Memory B cell (primary cell): Measurements from ENCODE around the gene CCDC177.

Experiments used
- ATAC-seq: fragments of 150-1000 bp; cut with Tn5 transposase; 2 replicates; pipeline ENCODE4 v1.10.0; 2021; ENCODE audit warnings: low read depth, mild to moderate bottlenecking, moderate library complexity
- DNase-seq, 2 donors: peaks; one replicate each; pipeline ENCODE4 v3.0.0; 2022; ENCODE audit warnings: low spot score in 2 of 2
- H3K27ac Mint-ChIP-seq: one replicate; pipeline ENCODE4 v1.8.0; 2022; ENCODE audit warnings: mild to moderate bottlenecking, moderate library complexity, mixed read lengths
- H3K27me3 Mint-ChIP-seq: one replicate; pipeline ENCODE4 v1.8.0; 2022; ENCODE audit warnings: mixed read lengths
- H3K36me3 Mint-ChIP-seq: one replicate; pipeline ENCODE4 v1.8.0; 2022; ENCODE audit warnings: mild to moderate bottlenecking, mixed read lengths
- H3K4me1 Mint-ChIP-seq: one replicate; pipeline ENCODE4 v1.8.0; 2022; ENCODE audit warnings: mixed read lengths
- H3K4me3 Mint-ChIP-seq: one replicate; pipeline ENCODE4 v1.8.0; 2022; ENCODE audit warnings: mild to moderate bottlenecking, moderate library complexity, mixed read lengths
- H3K9me3 Mint-ChIP-seq: one replicate; pipeline ENCODE4 v1.8.0; 2022; ENCODE audit warnings: mixed read lengths

Gene CCDC177

DNA sequence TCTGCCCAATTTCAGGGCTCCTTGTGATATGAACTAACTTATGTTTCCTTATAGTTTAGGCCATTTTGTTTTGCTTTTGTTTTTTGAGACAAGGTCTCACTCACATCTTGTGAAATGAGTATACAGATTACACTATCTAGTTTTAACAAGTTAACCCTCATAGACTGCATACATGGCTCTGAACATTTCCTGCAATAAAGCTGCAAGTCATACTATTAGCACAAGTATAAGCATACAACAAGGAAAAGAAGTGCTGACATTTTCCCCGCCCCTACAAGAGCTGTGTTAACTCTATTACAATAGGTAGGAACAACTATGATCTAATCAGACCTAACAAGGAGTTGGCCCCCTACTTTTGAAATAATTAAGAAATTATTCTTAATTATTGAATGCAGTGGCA is 35.9 kb downstream of the CCDC177 start:
- ATAC-seq, result no peak
- Mint-ChIP-seq H3K36me3 (no peaks in the 10 kb centered on the region), H3K9me3 (no peaks in the 10 kb centered on the region), H3K4me3 (no peak overlapping the region), H3K27me3 (peaks cover 15% of the 10 kb centered on the region), H3K27ac (no peak overlapping the region), H3K4me1 (no peaks in the 10 kb centered on the region)
- DNase-seq, result no peak

DNA sequence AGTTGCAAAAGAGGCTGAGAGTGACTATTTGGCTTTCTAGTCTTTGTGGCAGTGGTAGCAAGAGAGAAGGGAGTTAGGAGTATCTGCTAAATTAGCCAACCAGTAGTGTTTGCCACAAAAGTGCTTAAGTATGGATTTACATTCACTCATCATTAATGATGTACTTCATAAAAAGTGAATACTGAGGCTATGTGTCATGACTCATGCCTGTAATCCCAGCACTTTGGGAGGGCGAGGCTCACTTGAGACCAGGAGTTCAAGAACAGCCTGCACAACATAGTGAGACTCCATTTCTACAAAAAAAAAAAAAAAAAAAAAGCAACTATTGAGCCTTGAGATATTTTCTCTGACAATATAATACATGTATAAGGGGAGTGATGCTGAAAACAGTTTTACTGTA is 36.8 kb downstream of the CCDC177 start:
- H3K27me3 Mint-ChIP-seq, result peaks cover 11% of the 10 kb centered on the region
- H3K9me3 Mint-ChIP-seq, result no peaks in the 10 kb centered on the region

DNA sequence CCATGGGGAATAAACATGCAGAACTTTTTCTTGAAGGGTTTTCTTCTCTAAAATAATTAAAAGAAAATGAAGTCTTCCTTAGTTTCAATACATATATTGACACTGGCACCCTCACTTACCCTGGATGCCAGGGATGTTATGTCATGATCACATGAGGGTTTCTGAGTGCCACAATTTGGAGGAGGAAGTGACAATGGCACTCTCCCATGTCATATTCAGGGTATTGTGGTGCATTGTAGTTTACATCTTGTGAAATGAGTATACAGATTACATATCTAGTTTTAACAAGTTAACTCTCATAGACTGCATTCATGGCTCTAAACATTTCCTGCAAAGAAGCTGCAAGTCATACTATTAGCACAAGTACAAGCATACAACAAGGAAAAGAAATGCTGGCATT is 37.7 kb downstream of the CCDC177 start:
- Mint-ChIP-seq H3K27ac (no peak overlapping the region), H3K27me3 (peaks cover 11% of the 10 kb centered on the region), H3K9me3 (no peaks in the 10 kb centered on the region), H3K36me3 (no peaks in the 10 kb centered on the region), H3K4me3 (no peak overlapping the region), H3K4me1 (no peaks in the 10 kb centered on the region)
- DNase-seq (no peak), ATAC-seq (no peak)

More for the DNA sequence above, 36.8 kb downstream of the CCDC177 start:
- Mint-ChIP-seq H3K4me1 (no peaks in the 10 kb centered on the region), H3K36me3 (no peaks in the 10 kb centered on the region), H3K27ac (no peak overlapping the region), H3K4me3 (no peak overlapping the region)
- no peak for DNase-seq
- no peak for ATAC-seq

DNA sequence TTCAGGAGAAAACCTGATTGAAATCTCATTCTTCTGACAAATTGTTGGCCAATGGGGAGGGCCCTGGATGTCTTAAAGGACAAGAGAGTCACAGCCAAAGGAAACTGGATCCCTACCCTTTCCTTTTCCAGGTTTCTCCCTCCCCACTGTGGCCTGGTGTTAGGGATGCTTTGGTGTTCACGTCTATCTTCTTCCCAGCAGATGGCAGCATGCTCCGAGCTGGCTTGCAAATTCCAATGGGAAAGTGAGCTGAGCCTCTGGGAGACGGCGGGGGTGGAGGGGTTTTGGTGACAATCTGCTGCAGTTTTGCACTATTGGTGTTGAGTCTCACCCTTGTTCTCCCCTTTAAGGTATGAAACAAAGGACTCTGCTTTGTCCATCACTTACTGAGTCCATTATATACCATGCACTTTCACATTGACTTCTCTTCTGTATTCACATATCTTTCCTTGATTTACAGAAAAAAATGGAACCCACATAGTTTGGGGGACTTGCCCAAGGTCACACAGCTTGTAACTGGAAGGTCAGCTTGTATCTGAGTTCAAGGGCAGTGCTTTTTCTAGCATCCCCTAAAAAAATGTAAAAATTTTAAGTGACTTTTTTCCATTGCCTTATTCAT is 39.3 kb downstream of the CCDC177 start:
- Mint-ChIP-seq H3K9me3 (no peaks in the 10 kb centered on the region), H3K36me3 (no peaks in the 10 kb centered on the region), H3K4me3 (no peak overlapping the region), H3K27me3 (peaks cover 12% of the 10 kb centered on the region), H3K27ac (no peak overlapping the region), H3K4me1 (no peaks in the 10 kb centered on the region)
- ATAC-seq (no peak), DNase-seq (no peak)

DNA sequence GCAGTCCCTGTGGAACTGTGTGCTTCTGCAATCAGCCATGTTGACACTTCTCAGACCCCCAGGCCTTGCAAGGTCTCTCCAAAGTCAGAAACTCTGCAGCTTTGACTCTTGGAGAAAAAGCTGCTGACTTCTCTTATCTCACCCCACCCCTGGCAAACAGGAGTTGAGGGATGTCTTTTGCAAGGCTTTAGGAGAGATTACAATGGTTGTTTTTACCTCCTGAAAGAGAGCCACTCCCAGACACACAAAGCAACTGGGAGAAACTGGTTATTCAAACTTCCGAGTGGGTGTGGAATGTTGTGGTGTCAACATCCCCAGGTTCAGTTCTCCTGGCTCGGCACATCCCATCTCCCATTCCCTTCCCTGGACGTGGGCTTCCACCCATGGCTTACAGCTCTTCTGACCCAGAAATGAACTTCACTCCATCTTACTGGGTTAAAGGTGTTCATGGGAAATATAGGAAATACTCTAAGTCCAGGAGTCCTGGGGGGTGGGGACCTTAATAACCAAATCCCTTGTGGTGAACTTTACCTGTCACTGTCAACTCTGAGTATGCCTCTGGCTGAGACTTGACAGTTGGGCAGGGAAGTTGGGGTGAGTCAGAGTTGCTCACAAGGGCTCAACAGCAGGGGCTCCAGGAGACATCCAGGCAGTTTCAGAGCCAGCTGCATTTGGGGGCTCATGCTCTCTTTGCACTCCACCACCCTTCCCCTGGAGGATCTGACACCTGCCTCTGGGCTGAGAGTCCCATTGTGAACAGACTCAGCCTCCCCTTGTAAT is 41.9 kb downstream of the CCDC177 start:
- Mint-ChIP-seq H3K27me3 (peaks cover 8% of the 10 kb centered on the region), H3K36me3 (no peaks in the 10 kb centered on the region), H3K4me1 (no peaks in the 10 kb centered on the region), H3K27ac (no peak overlapping the region), H3K4me3 (no peak overlapping the region), H3K9me3 (no peaks in the 10 kb centered on the region)
- DNase-seq (no peak), ATAC-seq (no peak)

DNA sequence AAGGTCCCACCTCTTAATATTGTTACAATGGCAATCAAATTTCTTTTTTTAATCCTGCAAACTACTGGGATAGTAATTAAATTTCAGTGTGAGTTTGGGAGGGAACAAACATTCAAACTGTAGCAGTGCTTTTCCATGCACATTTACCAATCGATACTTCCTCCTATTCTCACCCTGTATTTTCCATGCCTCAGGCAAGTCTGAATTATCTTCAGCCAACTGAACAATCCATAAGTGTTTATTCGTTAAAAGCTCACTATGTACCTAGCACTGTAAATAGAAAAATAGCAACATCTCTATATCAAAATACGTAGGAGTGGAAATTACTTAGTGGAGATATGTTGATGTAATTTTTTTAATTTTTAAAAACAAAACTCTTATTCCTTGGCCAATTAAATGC is 43.5 kb downstream of the CCDC177 start:
- Mint-ChIP-seq H3K27me3 (peaks cover 7% of the 10 kb centered on the region), H3K27ac (no peak overlapping the region)

DNA sequence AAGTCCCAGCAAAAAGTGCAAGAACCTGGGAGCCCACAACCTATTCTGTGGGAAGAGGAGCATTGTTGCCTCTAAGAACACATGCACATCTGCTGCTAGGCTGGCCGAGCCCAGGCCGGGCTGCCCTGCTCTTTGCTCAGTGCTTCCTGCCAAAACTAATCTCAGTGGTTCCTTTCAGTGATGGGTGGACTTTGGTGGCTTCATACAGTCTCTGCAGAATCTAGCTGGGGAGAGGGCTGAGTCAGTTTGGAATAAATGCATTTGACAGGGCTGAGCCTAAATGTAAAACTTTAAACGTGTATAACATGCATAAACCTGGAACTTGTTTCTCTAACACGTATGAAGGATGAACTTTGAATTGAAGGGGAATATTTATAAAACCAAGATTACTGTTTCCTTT is 44.6 kb downstream of the CCDC177 start:
- Mint-ChIP-seq H3K27me3 (peaks cover 6% of the 10 kb centered on the region), H3K27ac (no peak overlapping the region), H3K4me1 (no peaks in the 10 kb centered on the region), H3K9me3 (no peaks in the 10 kb centered on the region), H3K36me3 (no peaks in the 10 kb centered on the region), H3K4me3 (no peak overlapping the region)
- DNase-seq (no peak), ATAC-seq (no peak)

More for the DNA sequence above, 43.5 kb downstream of the CCDC177 start:
- Mint-ChIP-seq H3K4me3 (no peak overlapping the region), H3K9me3 (no peaks in the 10 kb centered on the region), H3K36me3 (no peaks in the 10 kb centered on the region), H3K4me1 (no peaks in the 10 kb centered on the region)
- DNase-seq (no peak), ATAC-seq (no peak)

DNA sequence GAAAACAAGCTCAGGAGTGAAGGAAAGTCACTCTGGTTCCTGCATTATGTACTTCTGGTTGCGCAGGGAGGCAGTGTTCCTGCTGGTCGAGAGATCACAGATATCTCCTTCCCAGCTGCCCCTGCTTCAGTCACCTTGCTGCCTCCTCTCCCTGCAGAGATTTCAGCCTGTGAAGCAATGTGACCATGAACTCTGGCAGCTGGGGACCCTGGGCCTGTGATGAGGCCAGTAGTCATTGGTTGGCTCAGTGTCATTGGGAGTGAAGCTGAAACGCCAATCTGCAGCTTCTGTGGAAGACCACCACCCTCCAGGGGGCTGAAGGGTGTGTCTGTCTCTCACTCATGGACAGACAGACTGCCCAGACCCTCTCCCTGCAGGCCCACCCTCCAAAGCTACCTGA is 45.1 kb downstream of the CCDC177 start:
- Mint-ChIP-seq H3K4me1 (no peaks in the 10 kb centered on the region), H3K36me3 (no peaks in the 10 kb centered on the region), H3K27ac (no peak overlapping the region), H3K9me3 (no peaks in the 10 kb centered on the region), H3K4me3 (no peak overlapping the region), H3K27me3 (peaks cover 6% of the 10 kb centered on the region)
- no peak for DNase-seq
- ATAC-seq, result no peak

DNA sequence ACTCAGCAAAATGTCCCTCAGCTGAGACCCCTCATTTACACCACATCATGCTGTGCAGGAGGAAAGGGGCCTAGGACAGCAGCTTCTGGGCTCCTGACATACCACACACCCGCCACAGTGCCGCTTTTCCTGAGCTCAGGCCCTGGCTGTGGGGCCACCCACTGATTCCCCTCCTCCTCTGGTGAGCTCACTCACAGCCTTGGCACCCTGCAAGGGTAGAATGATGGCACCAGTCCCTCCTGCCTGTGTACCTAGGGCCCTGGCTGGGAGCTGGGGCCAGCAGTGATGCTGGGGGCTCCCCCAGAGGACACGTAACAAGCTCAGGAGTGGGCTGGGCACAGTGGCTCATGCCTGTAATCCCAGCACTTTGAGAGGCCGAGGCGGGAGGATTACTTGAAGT is 45.7 kb downstream of the CCDC177 start:
- DNase-seq, result no peak
- ATAC-seq, result no peak
- Mint-ChIP-seq H3K36me3 (no peaks in the 10 kb centered on the region), H3K27ac (no peak overlapping the region), H3K9me3 (no peaks in the 10 kb centered on the region), H3K27me3 (peaks cover 6% of the 10 kb centered on the region), H3K4me1 (no peaks in the 10 kb centered on the region), H3K4me3 (no peak overlapping the region)

DNA sequence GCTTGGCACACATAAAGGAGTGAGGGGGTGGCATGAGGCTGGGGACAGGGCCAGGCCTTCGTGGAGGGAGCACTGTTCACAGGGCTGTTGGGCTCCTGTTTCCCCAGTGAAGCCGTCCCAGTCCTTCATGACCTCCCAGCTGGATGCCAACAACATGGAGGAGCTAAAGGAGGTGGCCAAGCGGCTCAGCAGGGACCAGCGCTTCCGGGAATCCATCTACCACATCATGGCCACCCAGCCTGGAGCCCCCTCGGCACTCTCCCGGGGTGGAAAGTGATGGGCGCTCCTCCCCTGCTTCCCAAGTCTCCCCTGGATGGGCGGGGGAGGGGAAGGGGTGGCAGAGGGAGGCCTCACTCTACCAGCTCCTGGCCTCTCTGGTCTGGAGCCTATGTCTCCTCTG is 46.5 kb downstream of the CCDC177 start:
- no peaks in the 10 kb centered on the region for H3K9me3 Mint-ChIP-seq
- ATAC-seq (no peak), DNase-seq (no peak)
- no peaks in the 10 kb centered on the region for H3K4me1 Mint-ChIP-seq
- H3K27me3 Mint-ChIP-seq, result peaks cover 6% of the 10 kb centered on the region
- H3K36me3 Mint-ChIP-seq, result no peaks in the 10 kb centered on the region
- no peak overlapping the region for H3K27ac Mint-ChIP-seq
- no peak overlapping the region for H3K4me3 Mint-ChIP-seq

DNA sequence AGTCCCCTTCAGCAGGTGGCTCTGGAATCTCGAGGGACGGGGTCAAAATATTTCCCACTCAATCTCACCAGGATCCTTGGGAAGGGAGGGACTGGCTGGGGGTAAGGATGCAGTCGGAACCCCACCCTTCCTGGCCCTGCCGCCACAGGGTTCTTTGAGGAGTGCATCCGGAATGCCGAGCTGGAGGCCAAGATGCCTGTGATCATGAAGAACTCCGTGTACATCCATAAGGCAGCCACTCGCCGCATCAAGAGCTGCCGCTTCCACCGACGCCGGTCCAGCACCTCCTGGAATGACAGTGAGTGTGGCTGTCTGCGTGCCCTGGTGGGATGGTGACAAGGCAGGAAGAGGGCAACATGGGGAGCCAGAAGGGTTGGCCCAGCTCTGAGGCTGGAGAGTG is 47.0 kb downstream of the CCDC177 start:
- no peaks in the 10 kb centered on the region for H3K4me1 Mint-ChIP-seq
- no peak for ATAC-seq
- no peaks in the 10 kb centered on the region for H3K36me3 Mint-ChIP-seq
- no peak overlapping the region for H3K27ac Mint-ChIP-seq
- no peaks in the 10 kb centered on the region for H3K9me3 Mint-ChIP-seq
- no peak overlapping the region for H3K4me3 Mint-ChIP-seq
- DNase-seq, result no peak
- peaks cover 5% of the 10 kb centered on the region for H3K27me3 Mint-ChIP-seq

DNA sequence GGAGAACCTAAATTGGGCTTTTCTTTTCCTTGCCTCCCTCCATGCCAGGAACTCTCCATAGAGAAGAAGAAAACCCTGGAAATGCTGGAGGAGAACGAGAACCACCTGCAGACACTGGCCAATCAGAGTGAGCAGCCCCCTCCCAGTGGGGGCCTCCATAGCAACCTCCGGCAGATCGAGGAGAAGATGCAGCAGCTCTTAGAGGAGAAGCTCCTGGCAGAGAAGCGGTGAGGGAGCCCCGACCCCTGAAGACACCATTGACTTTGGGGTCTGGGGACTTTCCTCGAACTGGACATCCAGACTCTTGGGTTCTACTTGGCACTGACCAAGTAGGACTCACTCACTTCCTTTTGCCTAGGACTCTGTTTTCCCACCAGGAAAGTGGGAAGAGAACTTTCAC is 48.8 kb downstream of the CCDC177 start:
- Mint-ChIP-seq H3K9me3 (no peaks in the 10 kb centered on the region), H3K27me3 (peaks cover 5% of the 10 kb centered on the region), H3K4me1 (no peaks in the 10 kb centered on the region), H3K36me3 (no peaks in the 10 kb centered on the region), H3K4me3 (no peak overlapping the region), H3K27ac (no peak overlapping the region)
- ATAC-seq, result no peak
- no peak for DNase-seq

DNA sequence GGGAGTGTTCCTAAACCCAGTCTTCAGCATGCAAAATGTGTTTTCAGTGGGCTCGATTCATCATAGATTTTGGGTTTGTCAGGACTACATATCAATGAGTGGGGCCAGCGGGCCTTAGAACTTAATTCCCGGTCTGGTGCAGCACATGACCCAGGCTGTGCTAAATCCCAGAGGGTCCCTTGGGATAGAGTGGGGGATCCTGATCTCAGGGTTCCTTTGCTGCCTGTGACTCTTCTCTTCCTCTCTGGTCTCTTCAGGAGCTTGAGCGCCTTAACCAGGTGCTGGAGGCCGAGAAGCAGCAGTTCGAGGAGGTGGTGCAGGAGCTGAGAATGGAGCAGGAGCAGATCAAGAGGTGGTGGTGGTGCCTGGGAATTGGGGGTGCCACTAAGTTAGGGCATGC is 52.6 kb downstream of the CCDC177 start:
- ATAC-seq (no peak), DNase-seq (no peak)
- Mint-ChIP-seq H3K27ac (no peak overlapping the region), H3K27me3 (peaks cover 8% of the 10 kb centered on the region), H3K4me1 (no peaks in the 10 kb centered on the region), H3K4me3 (no peak overlapping the region), H3K9me3 (no peaks in the 10 kb centered on the region), H3K36me3 (no peaks in the 10 kb centered on the region)
